Upper lobe of left lung (tissue), 4 donors: ENCODE data around the gene ELP4.

ENCODE experiments used
- EP300 ChIP-seq, 4 donors: sonication (generic); formaldehyde crosslinking; IDR thresholded peaks; one replicate each; pipeline ENCODE4 v1.5.1; 2017; ENCODE audit warnings: antibody characterized with exemption in 4 of 4, control low read depth in 2 of 4
- POLR2A ChIP-seq, 4 donors: fragments of 450-650 bp; IDR thresholded peaks; one replicate each; pipeline ENCODE4 v1.5.1; 2016 to 2017; ENCODE audit warnings: antibody characterized with exemption in 4 of 4, mild to moderate bottlenecking in 2 of 4
- POLR2AphosphoS5 ChIP-seq, 2 donors: sonication (generic); formaldehyde crosslinking; IDR thresholded peaks; one replicate each; pipeline ENCODE4 v1.5.1; 2017; ENCODE audit warnings: antibody characterized with exemption in 2 of 2
- TF ChIP-seq, protein P1 (sequence below), 6 experiments: fragments of 450-650 bp in 4 of 6; fragments of 200-600 bp in 2 of 6; sonication (generic) in 2 of 6; IDR thresholded peaks; one replicate each; pipeline ENCODE4 v1.5.1; 2016 to 2019; ENCODE audit warnings: antibody characterized with exemption in 6 of 6

DNA sequence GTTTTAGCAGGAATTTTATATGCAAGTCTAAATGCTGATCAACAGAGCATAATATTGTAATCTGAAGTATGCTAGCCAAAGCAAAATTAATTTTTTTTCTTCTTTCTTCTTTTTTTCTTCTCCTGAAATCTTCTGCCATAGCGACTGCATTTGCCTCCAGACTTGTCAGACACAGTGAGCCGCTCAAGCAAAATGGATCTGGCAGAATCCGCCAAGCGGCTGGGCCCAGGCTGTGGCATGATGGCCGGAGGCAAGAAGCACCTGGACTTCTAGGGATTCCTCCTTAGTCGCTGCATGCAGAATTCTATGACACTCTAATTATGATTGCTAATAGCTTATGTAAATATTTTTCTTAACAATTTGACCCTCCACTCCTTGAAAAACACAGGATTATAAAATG is 273.7 kb downstream of the ELP4 start:
- TF ChIP-seq, protein P1, sequence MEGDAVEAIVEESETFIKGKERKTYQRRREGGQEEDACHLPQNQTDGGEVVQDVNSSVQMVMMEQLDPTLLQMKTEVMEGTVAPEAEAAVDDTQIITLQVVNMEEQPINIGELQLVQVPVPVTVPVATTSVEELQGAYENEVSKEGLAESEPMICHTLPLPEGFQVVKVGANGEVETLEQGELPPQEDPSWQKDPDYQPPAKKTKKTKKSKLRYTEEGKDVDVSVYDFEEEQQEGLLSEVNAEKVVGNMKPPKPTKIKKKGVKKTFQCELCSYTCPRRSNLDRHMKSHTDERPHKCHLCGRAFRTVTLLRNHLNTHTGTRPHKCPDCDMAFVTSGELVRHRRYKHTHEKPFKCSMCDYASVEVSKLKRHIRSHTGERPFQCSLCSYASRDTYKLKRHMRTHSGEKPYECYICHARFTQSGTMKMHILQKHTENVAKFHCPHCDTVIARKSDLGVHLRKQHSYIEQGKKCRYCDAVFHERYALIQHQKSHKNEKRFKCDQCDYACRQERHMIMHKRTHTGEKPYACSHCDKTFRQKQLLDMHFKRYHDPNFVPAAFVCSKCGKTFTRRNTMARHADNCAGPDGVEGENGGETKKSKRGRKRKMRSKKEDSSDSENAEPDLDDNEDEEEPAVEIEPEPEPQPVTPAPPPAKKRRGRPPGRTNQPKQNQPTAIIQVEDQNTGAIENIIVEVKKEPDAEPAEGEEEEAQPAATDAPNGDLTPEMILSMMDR (IDR thresholded peaks at IDR 0.05): no peak
- TF ChIP-seq POLR2AphosphoS5 (IDR thresholded peaks at IDR 0.05): no peak
- TF ChIP-seq POLR2A (IDR thresholded peaks at IDR 0.05): no peak
- no peak for TF ChIP-seq EP300 (IDR thresholded peaks at IDR 0.05)
